Measurements from ENCODE around the gene NAA10.

Gene NAA10

DNA sequence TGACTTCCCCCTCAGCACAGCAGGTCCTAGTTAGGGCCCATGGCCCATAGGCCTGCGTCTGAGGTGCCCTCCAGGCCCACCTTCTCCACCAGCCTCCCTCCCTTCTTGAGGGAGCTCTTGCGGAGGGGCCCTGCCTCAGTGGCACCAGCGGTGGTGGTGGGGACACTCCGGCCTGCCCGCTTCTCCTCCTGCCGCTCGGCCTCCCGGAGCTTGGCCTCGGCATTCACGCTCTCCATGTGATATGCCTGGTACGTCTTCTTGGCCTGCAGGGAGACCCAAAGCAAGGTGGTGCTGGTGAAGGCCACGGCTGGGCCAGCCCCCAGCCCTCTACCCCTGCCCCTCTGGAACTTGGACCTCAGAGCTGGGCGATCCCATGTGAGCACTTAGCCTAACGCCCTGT, 14.3 kb downstream of the NAA10 start:
- no peak for DNase-seq
- no CpG with 5 or more reads among the region's 14 CpGs for WGBS (ENCODE audit: extremely low coverage, insufficient coverage, low lambda C conversion rate)
- no peak overlapping the region for H3K9ac ChIP-seq (ENCODE audit: low read length)

DNA sequence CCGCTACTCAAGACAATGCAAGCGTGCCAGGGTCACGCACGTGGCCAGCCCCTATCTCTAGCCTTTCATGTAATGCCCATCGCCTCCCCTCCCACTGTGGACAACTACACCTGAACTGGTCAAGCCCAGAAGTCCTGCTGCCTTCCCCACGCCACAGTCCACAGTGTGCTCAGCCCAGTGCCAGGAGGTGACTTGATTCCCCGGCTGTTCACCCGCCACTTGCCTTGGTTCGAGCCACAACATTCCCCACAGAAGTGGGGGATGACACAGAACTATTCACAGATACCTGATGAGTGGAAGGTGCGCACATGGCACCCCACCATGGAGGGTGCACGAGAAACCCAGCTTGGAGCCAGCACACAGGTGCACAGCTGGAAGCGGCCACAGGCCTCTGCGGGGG, 15.6 kb downstream of the NAA10 start:
- no peak overlapping the region for H2BK120ac ChIP-seq (ENCODE audit: low read depth, low read length)
- no peak for DNase-seq
- H3K36me3 ChIP-seq (ENCODE audit: control insufficient read depth, insufficient read depth, low read length): no peaks in the 10 kb centered on the region
- H3K4me3 ChIP-seq (ENCODE audit: low read length): no peak overlapping the region
- peaks cover 1% of the 10 kb centered on the region for H3K79me1 ChIP-seq (ENCODE audit: low read length)
- H3K9ac ChIP-seq (ENCODE audit: low read length): no peak overlapping the region
- WGBS (ENCODE audit: extremely low coverage, insufficient coverage, low lambda C conversion rate): no CpG with 5 or more reads among the region's 13 CpGs
- no peak overlapping the region for H3K27ac ChIP-seq (ENCODE audit: low read depth, low read length)
- no peak overlapping the region for H4K8ac ChIP-seq (ENCODE audit: low read depth, low read length)
- H3K23ac ChIP-seq (ENCODE audit: low read length): no peak overlapping the region
- no peak overlapping the region for H3K18ac ChIP-seq (ENCODE audit: low read length)
- H3K27me3 ChIP-seq (ENCODE audit: insufficient read depth, low read length, poor library complexity): no peaks in the 10 kb centered on the region
- no peak overlapping the region for H3K4me2 ChIP-seq (ENCODE audit: low read length)
- H4K5ac ChIP-seq (ENCODE audit: low read length): no peak overlapping the region
- H2BK5ac ChIP-seq (ENCODE audit: low read length): no peak overlapping the region
- H3K56ac ChIP-seq (ENCODE audit: low read length): no peak overlapping the region
- no peaks in the 10 kb centered on the region for H3K79me2 ChIP-seq (ENCODE audit: control insufficient read depth, insufficient read depth, low read length)
- H2BK15ac ChIP-seq (replicated peaks; ENCODE audit: low read depth): no peak overlapping the region
- H3K4ac ChIP-seq (ENCODE audit: low read depth, low read length): no peak overlapping the region
- no peaks in the 10 kb centered on the region for H3K4me1 ChIP-seq (ENCODE audit: control insufficient read depth, low read depth, low read length)
- H2AK5ac ChIP-seq (ENCODE audit: low read length): no peak overlapping the region

More for the DNA sequence above, 14.3 kb downstream of the NAA10 start:
- Histone ChIP-seq H4K8ac (ENCODE audit: low read depth, low read length) (no peak overlapping the region), H2BK120ac (ENCODE audit: low read depth, low read length) (no peak overlapping the region), H3K4me3 (ENCODE audit: low read length) (no peak overlapping the region), H3K18ac (ENCODE audit: low read length) (no peak overlapping the region), H4K5ac (ENCODE audit: low read length) (no peak overlapping the region), H2AK5ac (ENCODE audit: low read length) (no peak overlapping the region), H2BK15ac (replicated peaks; ENCODE audit: low read depth) (no peak overlapping the region), H3K4me2 (ENCODE audit: low read length) (no peak overlapping the region), H3K4me1 (ENCODE audit: control insufficient read depth, low read depth, low read length) (peaks cover 3% of the 10 kb centered on the region), H3K27me3 (ENCODE audit: insufficient read depth, low read length, poor library complexity) (no peaks in the 10 kb centered on the region), H3K36me3 (ENCODE audit: control insufficient read depth, insufficient read depth, low read length) (no peaks in the 10 kb centered on the region), H3K27ac (ENCODE audit: low read depth, low read length) (no peak overlapping the region), H3K23ac (ENCODE audit: low read length) (no peak overlapping the region), H3K79me1 (ENCODE audit: low read length) (peaks cover 1% of the 10 kb centered on the region), H3K56ac (ENCODE audit: low read length) (no peak overlapping the region), H2BK5ac (ENCODE audit: low read length) (no peak overlapping the region), H3K79me2 (ENCODE audit: control insufficient read depth, insufficient read depth, low read length) (no peaks in the 10 kb centered on the region), H3K4ac (ENCODE audit: low read depth, low read length) (no peak overlapping the region)

DNA sequence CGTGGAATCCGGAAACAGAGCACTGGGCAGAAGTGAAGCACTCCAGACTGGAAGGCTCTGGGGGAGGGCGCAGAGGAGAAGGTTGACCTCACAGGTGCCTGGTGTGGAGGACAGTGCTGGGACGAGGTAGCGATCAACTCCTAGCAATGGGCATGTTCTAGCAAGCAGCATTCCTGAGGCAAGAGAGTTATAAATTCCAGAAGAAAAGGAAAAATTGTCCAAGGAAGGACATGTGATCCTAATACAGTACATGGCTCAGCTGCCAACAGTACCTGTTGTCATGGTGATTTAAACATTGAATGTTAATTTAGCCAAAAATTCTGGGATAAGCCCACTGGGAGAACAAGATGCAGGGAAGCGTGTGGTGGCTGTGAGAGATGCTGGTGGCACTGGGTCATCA, 17.0 kb downstream of the NAA10 start:
- H3K36me3 ChIP-seq (ENCODE audit: control insufficient read depth, insufficient read depth, low read length): no peaks in the 10 kb centered on the region
- no peaks in the 10 kb centered on the region for H3K27me3 ChIP-seq (ENCODE audit: insufficient read depth, low read length, poor library complexity)
- H2AK5ac ChIP-seq (ENCODE audit: low read length): no peak overlapping the region
- H2BK120ac ChIP-seq (ENCODE audit: low read depth, low read length): no peak overlapping the region
- no peak overlapping the region for H3K23ac ChIP-seq (ENCODE audit: low read length)
- no peak overlapping the region for H2BK15ac ChIP-seq (replicated peaks; ENCODE audit: low read depth)
- no peak overlapping the region for H2BK5ac ChIP-seq (ENCODE audit: low read length)
- H3K56ac ChIP-seq (ENCODE audit: low read length): no peak overlapping the region
- no CpG with 5 or more reads among the region's 6 CpGs for WGBS (ENCODE audit: extremely low coverage, insufficient coverage, low lambda C conversion rate)
- H3K79me1 ChIP-seq (ENCODE audit: low read length): no peaks in the 10 kb centered on the region
- H3K18ac ChIP-seq (ENCODE audit: low read length): no peak overlapping the region
- no peaks in the 10 kb centered on the region for H3K4me1 ChIP-seq (ENCODE audit: control insufficient read depth, low read depth, low read length)
- no peak overlapping the region for H3K4me3 ChIP-seq (ENCODE audit: low read length)
- H4K8ac ChIP-seq (ENCODE audit: low read depth, low read length): no peak overlapping the region
- no peak overlapping the region for H4K5ac ChIP-seq (ENCODE audit: low read length)
- H3K27ac ChIP-seq (ENCODE audit: low read depth, low read length): no peak overlapping the region
- DNase-seq: no peak
- H3K79me2 ChIP-seq (ENCODE audit: control insufficient read depth, insufficient read depth, low read length): no peaks in the 10 kb centered on the region
- H3K4me2 ChIP-seq (ENCODE audit: low read length): no peak overlapping the region
- H3K9ac ChIP-seq (ENCODE audit: low read length): no peak overlapping the region
- H3K4ac ChIP-seq (ENCODE audit: low read depth, low read length): no peak overlapping the region

DNA sequence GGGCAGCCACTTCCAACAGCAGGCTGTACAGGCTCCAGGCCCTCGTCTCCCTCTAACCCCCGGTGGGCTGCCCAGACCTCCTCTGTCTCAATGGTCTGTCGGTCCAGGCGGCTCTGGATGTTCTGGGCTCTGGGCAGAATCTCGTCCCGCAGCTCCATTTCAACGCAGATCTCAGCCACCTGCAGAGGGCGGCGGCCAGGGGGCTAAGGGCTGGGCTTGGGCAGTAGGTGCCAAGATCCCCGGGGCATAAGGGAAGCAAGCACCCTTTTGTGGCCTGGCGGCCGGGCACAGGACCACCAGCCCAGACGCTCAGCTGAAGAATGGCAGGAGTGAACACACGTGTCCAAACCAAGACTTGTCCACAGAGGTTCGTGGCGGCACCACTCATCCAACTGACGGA, 21.1 kb downstream of the NAA10 start:
- no peak overlapping the region for H4K8ac ChIP-seq (ENCODE audit: low read depth, low read length)
- H3K27ac ChIP-seq (ENCODE audit: low read depth, low read length): no peak overlapping the region
- H3K36me3 ChIP-seq (ENCODE audit: control insufficient read depth, insufficient read depth, low read length): no peaks in the 10 kb centered on the region
- no peak overlapping the region for H4K5ac ChIP-seq (ENCODE audit: low read length)
- H3K4ac ChIP-seq (ENCODE audit: low read depth, low read length): no peak overlapping the region
- no peak overlapping the region for H2BK15ac ChIP-seq (replicated peaks; ENCODE audit: low read depth)
- no peaks in the 10 kb centered on the region for H3K79me1 ChIP-seq (ENCODE audit: low read length)
- no peak overlapping the region for H2BK5ac ChIP-seq (ENCODE audit: low read length)
- no peak overlapping the region for H3K4me3 ChIP-seq (ENCODE audit: low read length)
- no peak overlapping the region for H3K18ac ChIP-seq (ENCODE audit: low read length)
- H3K27me3 ChIP-seq (ENCODE audit: insufficient read depth, low read length, poor library complexity): no peaks in the 10 kb centered on the region
- no peak for DNase-seq
- H3K9ac ChIP-seq (ENCODE audit: low read length): no peak overlapping the region
- no peaks in the 10 kb centered on the region for H3K79me2 ChIP-seq (ENCODE audit: control insufficient read depth, insufficient read depth, low read length)
- H3K4me2 ChIP-seq (ENCODE audit: low read length): no peak overlapping the region
- H3K4me1 ChIP-seq (ENCODE audit: control insufficient read depth, low read depth, low read length): no peaks in the 10 kb centered on the region
- H2BK120ac ChIP-seq (ENCODE audit: low read depth, low read length): no peak overlapping the region
- no peak overlapping the region for H3K56ac ChIP-seq (ENCODE audit: low read length)
- no peak overlapping the region for H2AK5ac ChIP-seq (ENCODE audit: low read length)
- WGBS (ENCODE audit: extremely low coverage, insufficient coverage, low lambda C conversion rate): no CpG with 5 or more reads among the region's 17 CpGs
- H3K23ac ChIP-seq (ENCODE audit: low read length): no peak overlapping the region

DNA sequence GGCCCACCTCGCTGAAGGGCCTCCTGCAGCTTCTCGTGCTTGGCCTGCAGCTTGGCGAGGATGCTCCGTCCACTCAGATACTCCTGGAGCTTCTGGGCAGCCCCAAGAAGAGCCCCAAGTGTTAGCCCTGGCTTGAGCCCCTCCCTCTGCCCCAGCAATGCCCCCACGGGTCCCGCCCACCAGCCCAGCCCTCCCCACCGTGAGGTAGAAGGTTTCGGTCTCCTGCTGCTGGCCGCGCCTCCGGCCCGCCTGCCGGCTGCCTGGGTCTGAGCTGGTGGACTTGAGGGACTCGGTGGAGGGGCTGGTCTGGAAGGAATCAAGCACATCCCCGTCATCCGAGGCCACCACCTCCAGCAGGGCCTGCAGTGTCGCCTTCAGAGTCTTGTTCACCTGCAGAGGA, 21.6 kb downstream of the NAA10 start:
- Histone ChIP-seq H3K4me2 (ENCODE audit: low read length) (no peak overlapping the region), H2BK120ac (ENCODE audit: low read depth, low read length) (no peak overlapping the region), H3K27ac (ENCODE audit: low read depth, low read length) (no peak overlapping the region), H3K4me3 (ENCODE audit: low read length) (no peak overlapping the region), H3K56ac (ENCODE audit: low read length) (no peak overlapping the region), H3K79me2 (ENCODE audit: control insufficient read depth, insufficient read depth, low read length) (no peaks in the 10 kb centered on the region), H3K27me3 (ENCODE audit: insufficient read depth, low read length, poor library complexity) (no peaks in the 10 kb centered on the region), H3K36me3 (ENCODE audit: control insufficient read depth, insufficient read depth, low read length) (no peaks in the 10 kb centered on the region), H3K18ac (ENCODE audit: low read length) (no peak overlapping the region), H2BK15ac (replicated peaks; ENCODE audit: low read depth) (no peak overlapping the region), H3K9ac (ENCODE audit: low read length) (no peak overlapping the region), H3K4me1 (ENCODE audit: control insufficient read depth, low read depth, low read length) (no peaks in the 10 kb centered on the region), H3K23ac (ENCODE audit: low read length) (no peak overlapping the region), H4K5ac (ENCODE audit: low read length) (no peak overlapping the region), H3K4ac (ENCODE audit: low read depth, low read length) (no peak overlapping the region), H2BK5ac (ENCODE audit: low read length) (no peak overlapping the region), H2AK5ac (ENCODE audit: low read length) (no peak overlapping the region), H3K79me1 (ENCODE audit: low read length) (no peaks in the 10 kb centered on the region), H4K8ac (ENCODE audit: low read depth, low read length) (no peak overlapping the region)
- no peak for DNase-seq
- WGBS (ENCODE audit: extremely low coverage, insufficient coverage, low lambda C conversion rate): no CpG with 5 or more reads among the region's 17 CpGs

DNA sequence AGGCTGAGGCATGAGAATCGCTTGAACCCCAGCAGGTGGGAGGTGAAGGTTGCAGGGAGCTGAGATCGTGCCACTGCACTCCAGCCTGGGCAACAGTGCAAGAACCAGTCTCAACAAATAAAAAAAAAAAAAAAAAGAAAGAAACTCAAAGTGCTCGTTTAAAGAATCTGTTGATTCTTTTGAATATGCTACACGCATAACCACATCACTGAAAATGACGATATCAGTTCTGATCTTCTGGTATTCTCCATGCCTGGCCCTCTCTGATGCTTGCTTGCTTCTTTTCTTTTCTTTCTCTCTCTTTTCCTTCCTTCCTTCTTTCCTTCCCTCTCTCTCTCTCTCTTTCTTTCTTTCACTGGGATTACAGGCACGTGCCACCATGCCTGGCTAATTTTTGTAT, 23.0 kb downstream of the NAA10 start:
- Histone ChIP-seq H3K4ac (ENCODE audit: low read depth, low read length) (no peak overlapping the region), H3K36me3 (ENCODE audit: control insufficient read depth, insufficient read depth, low read length) (no peaks in the 10 kb centered on the region), H2BK5ac (ENCODE audit: low read length) (no peak overlapping the region), H3K18ac (ENCODE audit: low read length) (no peak overlapping the region), H3K79me1 (ENCODE audit: low read length) (no peaks in the 10 kb centered on the region), H2BK15ac (replicated peaks; ENCODE audit: low read depth) (no peak overlapping the region), H4K5ac (ENCODE audit: low read length) (no peak overlapping the region), H3K23ac (ENCODE audit: low read length) (no peak overlapping the region), H4K8ac (ENCODE audit: low read depth, low read length) (no peak overlapping the region), H3K4me1 (ENCODE audit: control insufficient read depth, low read depth, low read length) (no peaks in the 10 kb centered on the region), H3K56ac (ENCODE audit: low read length) (no peak overlapping the region), H3K79me2 (ENCODE audit: control insufficient read depth, insufficient read depth, low read length) (no peaks in the 10 kb centered on the region), H3K9ac (ENCODE audit: low read length) (no peak overlapping the region), H2BK120ac (ENCODE audit: low read depth, low read length) (no peak overlapping the region), H2AK5ac (ENCODE audit: low read length) (no peak overlapping the region), H3K4me2 (ENCODE audit: low read length) (no peak overlapping the region), H3K27ac (ENCODE audit: low read depth, low read length) (no peak overlapping the region), H3K27me3 (ENCODE audit: insufficient read depth, low read length, poor library complexity) (no peaks in the 10 kb centered on the region), H3K4me3 (ENCODE audit: low read length) (no peak overlapping the region)
- DNase-seq: no peak
- WGBS (ENCODE audit: extremely low coverage, insufficient coverage, low lambda C conversion rate): no CpG with 5 or more reads among the region's 6 CpGs

Data from mesendoderm (in vitro differentiated cells).